HG03354 (cell line): ENCODE results near the gene SMAD4.
"Not testable (repeated sequence)": the region's sequence is repeated elsewhere in the genome, so short reads cannot be mapped to it uniquely, and the experiment has no call there.

Experiments used
- ATAC-seq: cut with Tn5 transposase; IDR thresholded peaks from one replicate; pipeline ENCODE4 v1.9.1; 2021; ENCODE audit warnings: mild to moderate bottlenecking; ENCODE audit not compliant: unreplicated experiment, poor library complexity, severe bottlenecking

SMAD4 gene

DNA sequence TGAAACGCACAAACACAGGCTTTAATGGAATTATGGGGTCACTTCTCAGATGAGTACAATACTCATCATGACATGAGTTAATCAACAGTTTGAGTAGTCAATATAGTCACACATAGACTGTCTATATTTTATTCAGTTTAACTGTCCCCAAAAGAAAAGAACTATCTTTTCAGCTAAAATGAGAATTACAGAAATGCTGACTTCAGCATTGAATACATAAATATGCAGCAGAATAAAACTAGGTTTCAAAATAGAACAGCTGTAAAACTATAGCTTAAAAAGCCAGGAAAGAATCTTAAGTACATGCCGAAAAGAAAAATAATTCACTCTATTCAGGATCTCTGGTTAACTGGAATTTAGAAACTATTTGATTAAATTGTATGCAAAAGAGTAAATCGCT, 30.0 kb downstream of the SMAD4 start:
- no peak for ATAC-seq

DNA sequence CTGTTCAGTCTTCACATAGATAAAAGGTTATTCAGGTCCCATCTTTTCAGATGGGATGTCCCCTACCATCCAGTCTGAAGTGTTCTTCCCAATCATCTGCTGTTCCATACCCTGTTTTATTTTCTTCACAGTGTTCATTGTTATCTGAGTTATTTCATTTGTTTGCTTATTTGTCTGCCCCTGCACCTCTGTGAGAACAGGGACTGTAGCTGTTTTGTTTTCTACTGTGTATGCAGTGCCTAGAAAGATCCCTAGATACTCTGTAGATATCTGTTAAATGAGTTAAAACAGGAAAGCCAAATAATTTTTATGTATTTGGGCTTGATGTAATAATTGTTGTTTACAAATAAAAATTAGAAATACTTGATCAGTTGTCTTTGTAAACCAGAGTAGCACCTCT, 34.2 kb downstream of the SMAD4 start:
- no peak for ATAC-seq

DNA sequence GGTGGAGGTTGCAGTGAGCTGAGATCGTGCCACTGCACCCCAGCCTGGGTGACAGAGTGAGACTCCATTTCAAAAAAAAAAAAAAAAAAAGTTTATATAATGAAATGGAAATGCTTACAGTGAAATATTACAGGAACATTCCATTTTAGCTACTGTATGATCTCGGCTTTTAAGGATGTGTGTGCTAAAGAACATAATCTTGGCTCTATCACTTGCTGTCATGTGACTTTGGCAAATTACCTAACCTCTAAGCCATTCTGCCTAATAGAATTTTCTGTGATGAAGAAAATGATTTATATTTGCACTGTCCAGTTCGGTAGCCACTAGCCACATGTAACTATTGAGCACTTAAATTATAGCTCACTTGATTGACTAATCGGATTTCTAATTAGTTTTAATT, 36.3 kb downstream of the SMAD4 start:
- no peak for ATAC-seq

DNA sequence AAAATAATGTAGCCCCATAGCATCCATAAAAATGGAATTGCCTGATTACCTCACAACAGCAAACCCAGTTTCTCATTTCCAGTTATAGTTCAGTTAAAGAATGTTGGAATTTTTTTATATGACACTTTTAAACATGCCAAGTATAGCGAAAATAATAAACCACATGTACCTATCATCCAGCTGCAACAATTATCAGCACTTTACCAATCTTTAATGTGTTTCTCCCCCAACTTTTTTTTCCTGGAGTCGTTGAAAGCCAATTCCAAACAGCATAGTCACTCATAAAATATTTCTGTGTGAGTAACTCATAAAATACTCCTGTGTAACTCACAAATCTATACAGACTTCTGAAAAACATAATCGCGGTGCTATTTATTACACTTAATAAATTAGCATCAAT, 38.1 kb downstream of the SMAD4 start:
- ATAC-seq = no peak

DNA sequence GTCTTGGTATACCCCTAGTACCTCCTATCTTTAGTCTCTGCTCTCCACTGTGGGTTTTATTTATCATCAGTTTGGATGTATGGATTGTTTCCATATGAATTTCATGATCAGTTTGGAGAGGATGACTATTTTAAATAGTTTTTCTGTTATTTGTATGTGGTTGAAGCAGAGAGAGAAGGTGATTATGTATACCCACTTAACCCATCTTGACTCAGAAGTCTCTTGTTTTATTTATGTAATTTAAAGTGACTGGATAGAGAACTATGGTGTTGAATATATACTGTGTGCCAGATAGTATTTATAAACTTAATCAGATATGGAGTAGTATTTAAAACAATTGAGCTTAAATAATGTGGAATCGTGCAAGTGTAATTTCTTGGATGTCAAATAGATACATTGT, 39.9 kb downstream of the SMAD4 start:
- no peak for ATAC-seq

DNA sequence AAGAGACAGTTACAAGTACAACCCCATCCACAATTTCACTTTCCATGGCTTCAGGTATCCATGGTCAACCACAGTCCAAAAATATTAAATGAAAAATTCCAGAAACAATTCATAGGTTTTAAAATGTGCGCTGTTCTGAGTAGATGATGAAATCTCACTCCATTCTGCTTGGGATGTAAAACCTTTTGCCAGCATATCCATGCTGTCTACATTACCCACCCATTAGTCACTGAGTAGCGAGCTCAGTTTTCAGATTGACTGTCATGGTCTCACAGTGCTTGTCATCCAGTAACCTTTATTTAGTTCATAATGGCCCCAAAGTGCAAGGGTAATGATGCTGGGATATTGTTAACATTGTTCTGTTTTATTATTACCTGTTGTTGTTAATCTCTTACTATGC, 40.5 kb downstream of the SMAD4 start:
- no peak for ATAC-seq

DNA sequence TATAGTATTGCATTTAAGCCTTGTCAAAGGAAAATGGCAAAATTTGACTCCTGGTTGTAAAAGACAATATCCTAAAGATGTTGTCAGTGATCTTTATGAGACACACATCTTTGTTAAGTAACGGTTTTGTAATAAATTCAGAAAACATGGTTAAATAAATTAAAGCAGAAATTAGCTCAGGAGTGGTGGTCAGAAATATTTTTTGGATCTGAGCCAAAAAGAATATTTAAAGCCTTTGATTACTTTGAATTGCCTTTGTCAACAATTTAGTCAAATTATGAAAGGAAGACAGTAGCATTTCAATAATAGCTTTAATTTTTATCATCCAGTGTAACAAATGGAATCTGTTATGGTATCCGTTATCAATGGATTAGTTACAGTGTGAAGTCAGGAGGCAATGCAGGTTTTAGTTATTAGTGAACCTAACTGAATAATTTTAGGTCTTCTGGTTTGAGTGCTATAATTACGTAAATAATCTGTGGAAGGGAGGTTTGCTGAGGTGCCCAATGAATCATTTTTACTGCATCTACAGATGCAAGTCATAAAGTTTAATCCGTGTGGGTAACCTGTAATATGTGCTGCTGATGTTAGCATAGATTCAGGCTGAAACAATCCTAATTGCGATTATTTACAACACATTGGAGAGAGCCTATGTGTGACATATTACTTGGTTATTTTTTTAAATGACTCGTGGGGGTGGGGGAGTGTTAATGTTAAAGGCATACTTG, 42.7 kb downstream of the SMAD4 start:
- no peak for ATAC-seq

DNA sequence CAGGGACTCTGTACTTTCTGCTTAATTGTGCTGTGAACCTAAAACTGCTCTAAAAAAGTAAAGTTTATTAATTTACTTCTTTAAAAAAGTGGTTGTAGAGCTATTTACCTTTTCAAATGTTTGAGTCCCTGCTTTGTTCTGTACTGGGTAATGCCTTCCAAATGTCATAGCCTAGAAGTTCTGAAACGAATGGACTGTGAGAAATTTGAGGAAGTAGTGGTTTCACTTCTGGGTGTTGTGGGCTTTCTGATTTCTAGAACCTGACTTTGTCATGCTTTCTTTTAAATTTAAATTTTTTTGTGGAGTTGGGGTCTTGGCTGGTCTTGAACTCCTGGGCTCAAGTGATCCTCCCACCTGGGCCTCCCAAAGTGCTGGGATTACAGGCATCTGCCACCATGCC, 44.6 kb downstream of the SMAD4 start:
- peak; percentile 87 for ATAC-seq

DNA sequence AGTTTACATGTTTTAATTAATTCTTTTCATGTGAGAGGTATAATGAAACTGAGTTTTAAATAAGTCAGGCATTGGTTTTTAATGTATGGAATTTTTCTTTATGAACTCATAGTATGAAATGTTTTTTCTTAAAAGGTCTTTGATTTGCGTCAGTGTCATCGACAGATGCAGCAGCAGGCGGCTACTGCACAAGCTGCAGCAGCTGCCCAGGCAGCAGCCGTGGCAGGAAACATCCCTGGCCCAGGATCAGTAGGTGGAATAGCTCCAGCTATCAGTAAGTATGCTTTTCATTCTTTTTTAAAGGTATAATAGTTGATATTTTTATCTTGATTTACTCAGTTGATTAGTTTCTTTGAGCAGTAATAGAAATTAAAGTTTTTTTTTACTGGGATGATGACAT, 46.5 kb downstream of the SMAD4 start:
- no peak for ATAC-seq

DNA sequence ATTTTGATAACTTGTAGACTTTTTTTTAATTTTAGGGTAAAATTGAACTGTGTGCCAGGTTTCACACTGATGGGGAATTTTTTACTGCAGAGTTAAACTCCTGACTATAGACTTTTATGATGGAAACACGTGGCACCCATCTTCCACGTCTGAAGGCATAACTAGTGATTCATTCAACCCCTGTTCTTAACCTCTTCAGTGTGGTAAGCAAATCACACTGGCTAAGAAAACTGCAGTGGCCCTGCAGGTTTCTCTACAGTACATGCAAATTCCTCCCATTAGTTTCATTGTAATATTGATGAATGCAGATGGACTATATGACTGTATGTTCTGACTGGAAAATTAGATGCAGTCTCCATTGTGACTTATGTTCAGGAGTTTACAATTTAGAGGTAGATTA, 47.2 kb downstream of the SMAD4 start:
- peak; percentile 79 for ATAC-seq

DNA sequence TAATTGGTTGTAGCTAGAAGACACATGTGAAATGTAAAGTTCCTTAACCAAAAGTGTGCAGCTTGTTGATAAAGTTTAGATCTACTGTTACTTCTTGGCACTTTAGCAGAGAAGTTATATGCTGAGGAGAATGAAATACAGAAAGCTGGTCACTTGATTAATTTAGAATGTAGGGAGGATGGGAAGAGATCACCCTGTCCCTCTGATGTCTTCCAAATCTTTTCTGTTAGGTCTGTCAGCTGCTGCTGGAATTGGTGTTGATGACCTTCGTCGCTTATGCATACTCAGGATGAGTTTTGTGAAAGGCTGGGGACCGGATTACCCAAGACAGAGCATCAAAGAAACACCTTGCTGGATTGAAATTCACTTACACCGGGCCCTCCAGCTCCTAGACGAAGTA, 48.0 kb downstream of the SMAD4 start:
- ATAC-seq = no peak

DNA sequence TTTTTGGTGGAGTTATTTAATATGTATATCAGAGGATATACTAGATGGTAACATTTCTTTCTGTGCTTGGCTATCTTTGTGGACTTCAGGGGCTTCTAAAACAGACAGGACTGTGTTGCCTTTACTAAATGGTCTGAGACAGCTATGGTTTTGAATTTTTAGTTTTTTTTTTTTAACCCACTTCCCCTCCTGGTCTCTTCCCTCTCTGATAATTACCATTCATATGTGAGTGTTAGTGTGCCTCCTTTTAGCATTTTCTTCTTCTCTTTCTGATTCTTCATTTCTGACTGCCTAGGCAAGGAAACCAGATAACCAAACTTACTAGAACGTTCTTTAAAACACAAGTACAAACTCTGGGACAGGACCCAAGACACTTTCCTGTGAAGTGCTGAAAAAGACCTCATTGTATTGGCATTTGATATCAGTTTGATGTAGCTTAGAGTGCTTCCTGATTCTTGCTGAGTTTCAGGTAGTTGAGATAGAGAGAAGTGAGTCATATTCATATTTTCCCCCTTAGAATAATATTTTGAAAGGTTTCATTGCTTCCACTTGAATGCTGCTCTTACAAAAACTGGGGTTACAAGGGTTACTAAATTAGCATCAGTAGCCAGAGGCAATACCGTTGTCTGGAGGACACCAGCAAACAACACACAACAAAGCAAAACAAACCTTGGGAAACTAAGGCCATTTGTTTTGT, 52.7 kb downstream of the SMAD4 start:
- ATAC-seq = peak; percentile 84

DNA sequence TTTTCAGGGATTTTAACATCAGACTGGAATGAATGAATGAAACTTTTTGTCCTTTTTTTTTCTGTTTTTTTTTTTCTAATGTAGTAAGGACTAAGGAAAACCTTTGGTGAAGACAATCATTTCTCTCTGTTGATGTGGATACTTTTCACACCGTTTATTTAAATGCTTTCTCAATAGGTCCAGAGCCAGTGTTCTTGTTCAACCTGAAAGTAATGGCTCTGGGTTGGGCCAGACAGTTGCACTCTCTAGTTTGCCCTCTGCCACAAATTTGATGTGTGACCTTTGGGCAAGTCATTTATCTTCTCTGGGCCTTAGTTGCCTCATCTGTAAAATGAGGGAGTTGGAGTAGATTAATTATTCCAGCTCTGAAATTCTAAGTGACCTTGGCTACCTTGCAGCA, 53.4 kb downstream of the SMAD4 start:
- ATAC-seq = no peak

DNA sequence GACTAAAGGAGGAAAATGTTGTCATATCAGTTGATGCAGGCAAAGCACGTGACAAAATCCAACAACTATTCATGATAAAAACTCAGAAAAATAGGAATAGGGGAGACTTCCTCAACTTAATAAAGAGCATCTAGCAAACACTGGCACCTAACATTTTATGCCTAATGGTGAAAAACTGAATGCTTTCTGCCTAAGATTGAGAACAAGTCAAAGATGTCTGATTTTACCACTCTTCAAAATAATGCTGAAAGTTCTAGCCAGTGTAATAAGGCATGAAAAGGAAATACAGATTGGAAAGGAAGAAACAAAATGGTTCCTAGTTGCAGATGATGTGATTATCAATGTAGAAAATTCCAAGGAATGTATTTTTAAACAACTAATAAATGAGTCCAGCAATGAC, 58.4 kb downstream of the SMAD4 start:
- ATAC-seq = no peak

DNA sequence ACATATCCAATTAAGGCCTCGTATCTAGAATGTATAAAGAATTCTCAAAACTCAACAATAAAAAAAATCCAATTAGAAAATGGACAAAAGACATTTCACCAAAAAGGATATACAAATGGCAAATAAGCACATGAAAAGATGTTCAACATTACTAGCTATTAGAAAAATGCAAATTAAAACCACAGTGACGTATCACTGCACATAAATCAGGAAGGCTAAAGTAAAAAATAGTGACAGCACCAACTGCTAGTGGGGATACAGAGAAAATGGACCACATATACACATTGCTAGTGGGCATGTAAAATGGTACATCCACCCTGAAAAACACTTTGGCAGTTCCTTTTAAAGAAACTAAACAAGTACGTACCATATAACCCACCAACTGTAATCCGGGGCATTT, 59.7 kb downstream of the SMAD4 start:
- no peak for ATAC-seq

DNA sequence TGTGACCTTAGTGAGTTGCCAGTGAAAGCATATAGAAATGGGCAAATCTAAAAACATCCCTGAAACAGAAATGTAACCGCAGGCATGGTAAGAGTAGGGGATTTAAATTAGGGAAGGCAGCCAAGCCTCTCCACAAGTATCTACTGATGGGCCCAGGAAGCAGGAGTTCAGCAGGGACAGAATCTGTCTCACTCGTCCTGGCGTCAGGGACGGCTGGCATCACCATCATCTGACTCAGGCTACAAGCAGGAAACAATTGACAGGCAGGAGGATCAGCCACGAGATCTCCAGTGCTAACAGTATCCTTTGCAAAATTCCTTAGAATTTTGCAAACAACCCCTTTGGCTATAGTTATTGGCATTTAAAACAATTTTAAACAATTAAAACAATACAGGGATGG, 61.3 kb downstream of the SMAD4 start:
- ATAC-seq = no peak

DNA sequence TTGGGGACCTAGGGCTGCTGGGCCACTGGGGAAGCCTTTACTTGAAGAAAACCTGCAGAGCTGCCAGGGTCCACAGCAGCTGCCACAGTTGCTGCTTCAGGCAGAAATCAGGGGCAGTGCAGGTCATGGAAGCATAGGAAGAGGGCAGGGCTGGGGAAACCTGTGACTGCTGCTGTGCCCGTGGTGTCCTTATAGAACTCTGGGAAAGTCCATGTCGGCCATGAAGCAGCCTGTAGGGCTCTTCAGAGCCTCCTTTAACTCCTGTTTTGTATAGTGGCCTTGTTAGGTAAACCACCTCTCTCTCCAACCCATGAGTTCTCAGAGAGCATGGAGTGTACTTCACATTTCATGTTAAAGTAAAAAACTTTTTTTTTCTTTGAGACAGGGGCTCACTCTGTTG, 62.1 kb downstream of the SMAD4 start:
- ATAC-seq = no peak

DNA sequence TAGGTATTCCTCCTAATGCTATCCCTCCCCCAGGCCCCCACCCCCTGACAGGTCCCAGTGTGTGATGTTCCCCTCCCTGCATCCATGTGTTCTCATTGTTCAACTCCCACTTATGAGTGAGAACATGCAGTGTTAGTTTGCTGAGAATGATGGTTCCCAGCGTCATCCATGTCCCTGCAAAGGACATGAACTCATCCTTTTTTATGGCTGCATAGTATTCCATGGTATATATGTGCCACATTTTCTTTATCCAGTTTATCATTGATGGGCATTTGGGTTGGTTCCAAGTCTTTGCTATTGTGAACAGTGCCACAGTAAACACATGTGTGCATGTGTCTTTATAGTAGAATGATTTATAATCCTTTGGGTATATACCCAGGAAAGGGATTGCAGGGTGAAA, 63.0 kb downstream of the SMAD4 start:
- ATAC-seq = not testable (repeated sequence)

DNA sequence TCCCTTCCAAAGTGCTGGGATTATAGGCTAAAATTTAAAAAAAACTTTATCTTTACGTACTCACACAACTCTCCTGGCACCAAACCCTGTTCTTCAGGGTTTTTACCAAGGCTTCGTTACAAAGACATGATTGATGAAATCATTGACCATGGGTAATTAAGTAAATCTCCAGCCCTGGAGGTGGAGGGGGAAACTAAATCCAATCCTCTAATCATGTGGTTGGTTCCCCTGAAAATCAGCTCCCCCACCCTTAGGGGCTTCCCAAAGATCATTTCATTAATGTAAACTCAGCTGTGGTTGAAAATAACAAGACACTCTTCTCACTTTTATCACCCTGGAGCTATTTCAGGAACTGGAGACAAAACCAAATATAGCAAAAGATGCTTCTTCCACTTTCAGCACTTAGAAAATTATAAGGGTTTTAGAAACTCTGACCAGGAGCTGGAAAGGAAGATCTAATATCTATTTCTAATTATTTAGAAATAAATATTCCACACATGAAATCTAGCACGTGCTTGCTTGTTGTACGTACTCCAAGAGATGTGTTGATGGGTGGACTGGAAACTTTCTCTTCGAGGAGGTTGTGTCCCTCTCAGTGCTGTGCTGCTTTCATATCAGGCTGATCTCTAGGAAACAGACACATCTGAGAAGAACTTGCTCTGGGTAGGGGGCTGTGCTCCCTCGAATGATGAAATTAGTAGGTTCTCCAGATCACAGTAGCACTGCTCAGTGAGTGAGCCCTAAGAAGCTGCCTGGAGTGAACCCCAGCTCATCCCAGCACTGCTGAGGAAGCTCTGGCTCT, 67.2 kb downstream of the SMAD4 start:
- no peak for ATAC-seq

DNA sequence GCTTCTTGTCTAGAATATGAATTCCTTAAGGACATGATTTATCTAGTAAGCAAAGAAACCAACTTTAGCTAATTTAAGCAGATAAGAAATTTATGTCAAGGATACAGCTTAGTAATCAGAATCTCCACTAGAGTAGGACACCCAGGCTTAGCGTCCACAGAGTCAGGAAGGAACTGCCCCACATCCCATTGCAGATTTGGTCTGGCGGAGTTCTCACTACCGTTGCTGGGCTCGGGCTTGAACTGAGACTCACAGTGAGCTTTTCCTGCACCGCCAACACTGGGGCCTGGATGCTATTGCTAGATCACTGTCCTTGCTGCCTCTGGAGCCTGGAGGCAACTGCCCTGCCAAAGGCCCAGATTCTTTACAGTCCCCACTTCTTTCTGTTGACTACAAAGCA, 68.1 kb downstream of the SMAD4 start:
- ATAC-seq = no peak

DNA sequence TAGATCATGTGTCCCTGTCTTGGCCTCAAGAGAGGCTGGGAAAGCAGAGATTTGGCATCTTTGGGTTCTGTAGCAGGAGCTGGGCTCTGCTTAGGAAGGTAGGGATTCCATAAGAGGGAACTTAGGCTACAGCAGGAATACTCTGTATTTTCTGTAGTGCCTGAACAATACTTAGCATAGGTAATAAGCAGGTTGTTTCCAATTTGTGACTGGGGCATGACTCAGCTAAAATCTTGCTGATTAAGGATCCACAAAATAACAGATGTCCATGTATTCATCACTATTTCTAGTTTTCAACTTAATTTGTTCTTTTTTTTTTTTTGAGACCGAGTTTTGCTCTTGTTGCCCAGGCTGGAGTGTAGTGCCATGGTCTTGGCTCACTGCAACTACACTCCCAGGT, 68.5 kb downstream of the SMAD4 start:
- no peak for ATAC-seq
